IPS-18a (cell line): ENCODE results near the gene SOX11.
A peak's percentile ranks its signal among the peaks of the same experiment; 100 is the strongest.

ENCODE experiments used
- H3K27ac ChIP-seq: one replicate; pipeline ENCODE4 v1.5.1; 2013; ENCODE audit warnings: low read length
- H3K27me3 ChIP-seq: one replicate; pipeline ENCODE4 v1.6.1; 2013; ENCODE audit warnings: mild to moderate bottlenecking, low read length; ENCODE audit not compliant: control insufficient read depth, insufficient read depth
- H3K36me3 ChIP-seq: one replicate; pipeline ENCODE4 v1.6.1; 2013; ENCODE audit warnings: low read depth, low read length; ENCODE audit not compliant: control insufficient read depth
- H3K4me1 ChIP-seq: one replicate; pipeline ENCODE4 v1.6.1; 2013; ENCODE audit warnings: low read depth, low read length; ENCODE audit not compliant: control insufficient read depth
- H3K4me3 ChIP-seq: one replicate; pipeline ENCODE4 v1.5.1; 2013; ENCODE audit warnings: low read length
- H3K9ac ChIP-seq: one replicate; pipeline ENCODE4 v1.6.1; 2013; ENCODE audit warnings: mild to moderate bottlenecking, low read length, moderate library complexity
- H3K9me3 ChIP-seq: one replicate; pipeline ENCODE4 v1.6.1; 2013; ENCODE audit warnings: low read depth, low read length; ENCODE audit not compliant: control insufficient read depth

The SOX11 gene

GRCh38 chr2:5692561-5693286 lies 540 bp downstream of the SOX11 start:
- Histone ChIP-seq H3K9me3 (no peaks in the 10 kb centered on the region), H3K27ac (peak overlapping the region; percentile 84), H3K4me3 (peak overlapping the region; percentile 98), H3K27me3 (no peaks in the 10 kb centered on the region), H3K9ac (peak overlapping the region; percentile 96), H3K36me3 (no peaks in the 10 kb centered on the region), H3K4me1 (peaks cover 9% of the 10 kb centered on the region)

- Histone ChIP-seq H3K27ac (no peak overlapping the region), H3K4me3 (peak overlapping the region; percentile 98), H3K4me1 (peaks cover 17% of the 10 kb centered on the region), H3K9ac (peak overlapping the region; percentile 96), H3K27me3 (no peaks in the 10 kb centered on the region), H3K9me3 (no peaks in the 10 kb centered on the region), H3K36me3 (no peaks in the 10 kb centered on the region)
Observed at GRCh38 chr2:5693287-5694201, 1.4 kb downstream of the SOX11 start.

- peak overlapping the region; percentile 98 for H3K4me3 ChIP-seq
Observed at GRCh38 chr2:5694306-5694705, 2.1 kb downstream of the SOX11 start.

GRCh38 chr2:5695654-5696403 lies 3.6 kb downstream of the SOX11 start:
- no peak overlapping the region for H3K27ac ChIP-seq
- peak overlapping the region; percentile 82 for H3K9ac ChIP-seq
- peak overlapping the region; percentile 98 for H3K4me3 ChIP-seq
- H3K4me1 ChIP-seq: peaks cover 30% of the 10 kb centered on the region
- no peaks in the 10 kb centered on the region for H3K9me3 ChIP-seq
- no peaks in the 10 kb centered on the region for H3K36me3 ChIP-seq
- H3K27me3 ChIP-seq: no peaks in the 10 kb centered on the region

More at GRCh38 chr2:5694306-5694705, 2.1 kb downstream of the SOX11 start:
- no peaks in the 10 kb centered on the region for H3K27me3 ChIP-seq
- no peak overlapping the region for H3K27ac ChIP-seq
- no peaks in the 10 kb centered on the region for H3K9me3 ChIP-seq
- peaks cover 22% of the 10 kb centered on the region for H3K4me1 ChIP-seq
- H3K9ac ChIP-seq: peak overlapping the region; percentile 96
- no peaks in the 10 kb centered on the region for H3K36me3 ChIP-seq

GRCh38 chr2:5696404-5696944 lies 4.3 kb downstream of the SOX11 start:
- Histone ChIP-seq H3K36me3 (peaks cover 3% of the 10 kb centered on the region), H3K27ac (no peak overlapping the region), H3K9me3 (no peaks in the 10 kb centered on the region), H3K27me3 (no peaks in the 10 kb centered on the region), H3K4me1 (peaks cover 36% of the 10 kb centered on the region), H3K4me3 (peak overlapping the region; percentile 98), H3K9ac (peak overlapping the region; percentile 82)

- peaks cover 8% of the 10 kb centered on the region for H3K36me3 ChIP-seq
- H3K4me3 ChIP-seq: peak overlapping the region; percentile 98
- no peak overlapping the region for H3K27ac ChIP-seq
- H3K27me3 ChIP-seq: no peaks in the 10 kb centered on the region
- peaks cover 36% of the 10 kb centered on the region for H3K4me1 ChIP-seq
- H3K9me3 ChIP-seq: no peaks in the 10 kb centered on the region
- peak overlapping the region; percentile 82 for H3K9ac ChIP-seq
Observed at GRCh38 chr2:5696945-5697521, 4.8 kb downstream of the SOX11 start.

GRCh38 chr2:5697562-5697961 lies 5.4 kb downstream of the SOX11 start:
- Histone ChIP-seq H3K36me3 (peaks cover 11% of the 10 kb centered on the region), H3K9ac (peak overlapping the region; percentile 82), H3K27me3 (no peaks in the 10 kb centered on the region), H3K9me3 (no peaks in the 10 kb centered on the region), H3K27ac (no peak overlapping the region), H3K4me1 (peaks cover 36% of the 10 kb centered on the region), H3K4me3 (peak overlapping the region; percentile 98)

- H3K9ac ChIP-seq: peak overlapping the region; percentile 82
Observed at GRCh38 chr2:5698134-5698533, 6.0 kb downstream of the SOX11 start.

GRCh38 chr2:5699963-5700362 lies 7.8 kb downstream of the SOX11 start:
- Histone ChIP-seq H3K27ac (no peak overlapping the region), H3K9ac (no peak overlapping the region)

More at GRCh38 chr2:5698134-5698533, 6.0 kb downstream of the SOX11 start:
- Histone ChIP-seq H3K9me3 (no peaks in the 10 kb centered on the region), H3K4me3 (peak overlapping the region; percentile 98), H3K4me1 (peaks cover 41% of the 10 kb centered on the region), H3K36me3 (peaks cover 14% of the 10 kb centered on the region), H3K27me3 (no peaks in the 10 kb centered on the region), H3K27ac (no peak overlapping the region)

GRCh38 chr2:5700551-5700950 lies 8.4 kb downstream of the SOX11 start:
- peak overlapping the region; percentile 27 for H3K9ac ChIP-seq
- H3K4me3 ChIP-seq: no peak overlapping the region
- peaks cover 44% of the 10 kb centered on the region for H3K4me1 ChIP-seq
- no peak overlapping the region for H3K27ac ChIP-seq
- H3K27me3 ChIP-seq: no peaks in the 10 kb centered on the region
- H3K36me3 ChIP-seq: peaks cover 14% of the 10 kb centered on the region
- no peaks in the 10 kb centered on the region for H3K9me3 ChIP-seq

More at GRCh38 chr2:5699963-5700362, 7.8 kb downstream of the SOX11 start:
- Histone ChIP-seq H3K9me3 (no peaks in the 10 kb centered on the region), H3K27me3 (no peaks in the 10 kb centered on the region), H3K36me3 (peaks cover 14% of the 10 kb centered on the region), H3K4me1 (peaks cover 44% of the 10 kb centered on the region), H3K4me3 (no peak overlapping the region)
